Body of pancreas (tissue), 4 donors: Measurements from ENCODE around the gene PTGFRN. TPM values are rescaled to one million over a fixed set of nuclear protein-coding genes. Genes with fewer than 3 reads are reported as not detected.

ENCODE experiments used
- ATAC-seq: fragments of 150-250 bp; one replicate; pipeline ENCODE4 v1.9.1; 2016
- DNase-seq, 4 donors: peaks; one replicate each; pipeline ENCODE4 v3.0.0-alpha.2; 2019
- H3K27ac ChIP-seq, 4 donors: fragments of 200-600 bp; sonication (generic); 1 replicate in 3 of 4; 2 replicates in 1 of 4; pipeline versions ENCODE4 v1.5.1 to v1.6.1; 2016 to 2019; ENCODE audit warnings: mild to moderate bottlenecking in 1 of 4, mixed read lengths in 1 of 4, moderate library complexity in 1 of 4
- H3K27me3 ChIP-seq, 2 donors: fragments of 200-600 bp; sonication (generic); one replicate each; pipeline ENCODE4 v1.6.0; 2016; ENCODE audit warnings: mild to moderate bottlenecking in 1 of 2
- H3K36me3 ChIP-seq, 2 donors: fragments of 200-600 bp; sonication (generic); replicated peaks in 1 of 2; 2 replicates each; pipeline ENCODE4 v1.5.1; 2016; ENCODE audit warnings: low read depth in 2 of 2; ENCODE audit not compliant: insufficient read depth in 1 of 2
- H3K4me1 ChIP-seq: fragments of 200-600 bp; sonication (generic); one replicate; pipeline ENCODE4 v1.6.0; 2016
- H3K4me3 ChIP-seq, 2 donors: fragments of 200-600 bp; sonication (generic); 1 replicate in 1 of 2; 2 replicates in 1 of 2; pipeline ENCODE4 v1.5.1; 2016 to 2019
- H3K9me3 ChIP-seq, 3 donors: fragments of 200-600 bp; sonication (generic); 1 replicate in 2 of 3; 2 replicates in 1 of 3; pipeline ENCODE4 v1.5.1; 2016
- CTCF ChIP-seq, 7 experiments: fragments of 450-650 bp in 4 of 7; fragments of 200-600 bp in 3 of 7; sonication (generic) in 3 of 7; IDR thresholded peaks; one replicate each; pipeline ENCODE4 v1.5.1; 2016 to 2019; ENCODE audit warnings: antibody characterized with exemption in 7 of 7
- POLR2A ChIP-seq, 3 donors: fragments of 450-650 bp; IDR thresholded peaks; one replicate each; pipeline ENCODE4 v1.6.1; 2016; ENCODE audit warnings: antibody characterized with exemption in 3 of 3, mild to moderate bottlenecking in 2 of 3
- WGBS, 2 donors: methylation state at CpG; one replicate each; pipeline ENCODE4 v1.1.5; 2017; 5-methylcytosine and 5-hydroxymethylcytosine counted together
- intact Hi-C: fragments of 100-400 bp; cut with DNase I; formaldehyde crosslinking; loops from one replicate; pipeline ENCODE4 v1.15.1; 2023
- total RNA-seq, 2 donors: library from RNA; depleted of rRNA; stranded (reverse); fragments of >200 nt; gene quantifications; one replicate each; pipeline ENCODE4 v1.1.0, GENCODE V29; 2016

The PTGFRN gene
- total RNA-seq, 2 donors from 2014 or later = 35.0 to 76.8 TPM

DNA sequence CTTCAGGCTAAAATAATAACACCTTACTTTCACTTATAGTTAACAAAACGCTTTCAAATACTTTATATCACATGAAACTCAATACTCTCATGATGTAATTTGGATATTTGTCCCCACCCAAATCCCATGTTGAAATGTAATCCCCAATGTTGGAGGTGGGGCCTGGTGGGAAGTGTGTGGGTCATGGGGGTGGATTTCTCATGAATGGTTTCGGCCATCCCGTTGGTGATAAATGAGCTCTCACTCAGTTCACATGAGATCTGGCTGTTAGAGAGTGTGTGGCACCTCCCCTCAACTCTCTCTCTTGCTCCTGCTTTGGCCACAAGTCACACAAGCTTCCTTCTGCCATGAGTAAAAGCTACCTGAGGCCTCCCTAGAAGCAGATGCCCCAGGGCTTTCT is 22.5 kb upstream of the PTGFRN start:
- DNase-seq = no peak
- TF ChIP-seq POLR2A (IDR thresholded peaks at IDR 0.05) = no peak
- no peak for TF ChIP-seq CTCF (IDR thresholded peaks at IDR 0.05)
- intact Hi-C loops = no loop called here
- no peak for ATAC-seq
- Histone ChIP-seq H3K9me3 (no peaks in the 10 kb centered on the region), H3K27me3 (no peaks in the 10 kb centered on the region), H3K27ac (no peak overlapping the region), H3K4me3 (no peak overlapping the region), H3K36me3 (no peaks in the 10 kb centered on the region), H3K4me1 (peaks cover 24% of the 10 kb centered on the region)
- WGBS, 2 donors = 88 to 90% methylated on average over 3 of the region's 3 CpGs

- DNase-seq = no peak
Measured at GRCh38 chr1:116889380-116889779, 20.3 kb upstream of the PTGFRN start.

DNA sequence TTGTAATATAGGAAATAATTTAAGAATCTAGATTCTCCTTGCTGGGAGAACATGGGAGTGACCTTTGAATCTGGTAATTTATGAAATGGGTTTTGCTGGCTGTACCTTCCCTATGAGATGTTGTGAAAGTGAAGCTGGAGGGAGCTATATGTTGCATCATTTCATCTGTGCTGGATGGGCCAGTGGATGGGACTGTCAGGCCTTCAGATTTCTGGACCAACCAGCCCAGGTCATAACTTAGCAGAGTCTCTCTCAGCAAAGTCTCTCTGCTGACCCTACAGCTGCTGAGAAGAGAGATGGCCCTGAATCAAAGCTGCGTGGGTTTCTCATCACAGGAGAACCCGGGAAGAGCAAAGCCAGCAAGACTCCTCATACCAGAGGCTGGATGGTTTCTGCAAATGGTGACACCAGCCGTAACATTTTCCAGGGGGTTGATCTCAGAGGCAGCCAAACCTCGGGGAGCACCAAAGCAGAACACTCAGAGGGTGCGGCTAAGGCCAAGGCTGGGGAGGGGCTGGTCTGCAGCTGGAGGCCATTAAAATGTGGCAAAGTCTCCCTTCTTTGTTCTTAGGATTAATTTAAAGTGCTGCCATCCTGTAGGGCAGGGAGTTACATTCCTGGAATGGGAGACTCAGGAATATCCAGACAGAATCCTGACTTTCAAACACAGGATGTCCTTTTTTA is 18.2 kb upstream of the PTGFRN start:
- Histone ChIP-seq H3K27ac (no peak overlapping the region), H3K36me3 (no peaks in the 10 kb centered on the region), H3K27me3 (no peaks in the 10 kb centered on the region), H3K4me1 (no peaks in the 10 kb centered on the region), H3K9me3 (no peaks in the 10 kb centered on the region), H3K4me3 (no peak overlapping the region)
- no peak for DNase-seq
- 79 to 92% methylated on average over 5 of the region's 5 CpGs for WGBS, 2 donors
- peak; percentile 33 for ATAC-seq
- intact Hi-C loops = no loop called here
- TF ChIP-seq POLR2A (IDR thresholded peaks at IDR 0.05) = no peak
- no peak for TF ChIP-seq CTCF (IDR thresholded peaks at IDR 0.05)

More at GRCh38 chr1:116889380-116889779, 20.3 kb upstream of the PTGFRN start:
- 65 to 71% methylated on average over 4 of the region's 4 CpGs for WGBS, 2 donors
- Histone ChIP-seq H3K4me1 (peaks cover 3% of the 10 kb centered on the region), H3K36me3 (no peaks in the 10 kb centered on the region), H3K9me3 (no peaks in the 10 kb centered on the region), H3K27ac (no peak overlapping the region), H3K27me3 (no peaks in the 10 kb centered on the region), H3K4me3 (no peak overlapping the region)
- no peak for TF ChIP-seq POLR2A (IDR thresholded peaks at IDR 0.05)
- no peak for TF ChIP-seq CTCF (IDR thresholded peaks at IDR 0.05)
- intact Hi-C loops = no loop called here
- no peak for ATAC-seq

DNA sequence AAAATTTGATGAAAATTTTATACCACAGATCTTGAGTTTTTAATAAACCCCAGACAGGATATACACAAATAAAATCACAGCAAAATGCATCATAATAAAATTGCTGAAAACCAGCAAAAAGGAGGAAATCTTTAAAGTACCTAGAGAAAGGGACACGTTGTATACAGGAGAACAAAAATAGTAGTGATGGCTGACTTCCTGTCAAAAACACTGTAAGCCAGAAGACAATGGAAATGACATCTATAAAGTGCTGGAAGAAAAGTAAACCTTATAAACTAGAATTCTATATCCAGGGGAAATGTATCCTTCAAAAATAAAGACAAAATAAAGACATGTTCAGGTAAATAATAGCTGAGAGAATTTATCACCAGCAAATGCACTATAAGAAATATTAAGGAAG is 14.6 kb upstream of the PTGFRN start:
- DNase-seq = no peak
- no peaks in the 10 kb centered on the region for H3K27me3 ChIP-seq
- 84 to 89% methylated on average over 1 of the region's 1 CpG for WGBS, 2 donors
- no peak overlapping the region for H3K4me3 ChIP-seq
- ATAC-seq = no peak
- intact Hi-C loops = no loop called here
- H3K27ac ChIP-seq = no peak overlapping the region
- no peaks in the 10 kb centered on the region for H3K36me3 ChIP-seq
- H3K9me3 ChIP-seq = no peaks in the 10 kb centered on the region
- H3K4me1 ChIP-seq = no peaks in the 10 kb centered on the region
- no peak for TF ChIP-seq POLR2A (IDR thresholded peaks at IDR 0.05)
- TF ChIP-seq CTCF (IDR thresholded peaks at IDR 0.05) = no peak

- intact Hi-C loops = no loop called here
- H3K27me3 ChIP-seq = no peaks in the 10 kb centered on the region
- no peak overlapping the region for H3K4me3 ChIP-seq
- no peaks in the 10 kb centered on the region for H3K36me3 ChIP-seq
- ATAC-seq (no peak), DNase-seq (no peak)
- no peak overlapping the region for H3K27ac ChIP-seq
- no peak for TF ChIP-seq POLR2A (IDR thresholded peaks at IDR 0.05)
- no peak for TF ChIP-seq CTCF (IDR thresholded peaks at IDR 0.05)
- H3K4me1 ChIP-seq = no peaks in the 10 kb centered on the region
- no peaks in the 10 kb centered on the region for H3K9me3 ChIP-seq
Measured at GRCh38 chr1:116899529-116899928, 10.2 kb upstream of the PTGFRN start.
